ENCODE results near the gene IKZF2. TPM values are rescaled to one million over a fixed set of nuclear protein-coding genes. Genes with fewer than 3 reads are reported as not detected.

The IKZF2 gene
- total RNA-seq, 1 donor from 2014 or later, result 16.4 TPM

GRCh38 chr2:213010106-213010779 lies 141.2 kb downstream of the IKZF2 start:
- Histone ChIP-seq H3K9me3 (no peaks in the 10 kb centered on the region), H3K4me3 (no peak overlapping the region), H3K36me3 (peaks cover 5% of the 10 kb centered on the region), H3K27me3 (no peaks in the 10 kb centered on the region), H3K27ac (no peak overlapping the region), H3K4me1 (no peaks in the 10 kb centered on the region)
- TF ChIP-seq CTCF (IDR thresholded peaks at IDR 0.05), result no peak
- intact Hi-C loops (cut with DNase I), result no loop called here
- DNase-seq (no peak), ATAC-seq (no peak)

GRCh38 chr2:213007290-213007838 lies 144.0 kb downstream of the IKZF2 start:
- no peak for TF ChIP-seq CTCF (IDR thresholded peaks at IDR 0.05)
- H3K27me3 ChIP-seq, result no peaks in the 10 kb centered on the region
- H3K4me1 ChIP-seq, result no peaks in the 10 kb centered on the region
- no peak for ATAC-seq
- H3K27ac ChIP-seq, result no peak overlapping the region
- H3K9me3 ChIP-seq, result no peaks in the 10 kb centered on the region
- intact Hi-C loops (cut with DNase I), result no loop called here
- no peak overlapping the region for H3K4me3 ChIP-seq
- no peak for DNase-seq
- peaks cover 5% of the 10 kb centered on the region for H3K36me3 ChIP-seq

GRCh38 chr2:213004197-213004821 lies 147.1 kb downstream of the IKZF2 start:
- intact Hi-C loops (cut with DNase I), result no loop called here

GRCh38 chr2:213002383-213002782 lies 149.0 kb downstream of the IKZF2 start:
- Histone ChIP-seq H3K9me3 (no peaks in the 10 kb centered on the region), H3K4me3 (no peak overlapping the region), H3K36me3 (no peaks in the 10 kb centered on the region), H3K27me3 (no peaks in the 10 kb centered on the region), H3K27ac (no peak overlapping the region), H3K4me1 (no peaks in the 10 kb centered on the region)
- intact Hi-C loops (cut with DNase I), result no loop called here
- no peak for ATAC-seq
- no peak for DNase-seq
- TF ChIP-seq CTCF (IDR thresholded peaks at IDR 0.05), result no peak

More at GRCh38 chr2:213004197-213004821, 147.1 kb downstream of the IKZF2 start:
- no peaks in the 10 kb centered on the region for H3K9me3 ChIP-seq
- no peaks in the 10 kb centered on the region for H3K4me1 ChIP-seq
- no peak for TF ChIP-seq CTCF (IDR thresholded peaks at IDR 0.05)
- H3K36me3 ChIP-seq, result no peaks in the 10 kb centered on the region
- no peak overlapping the region for H3K27ac ChIP-seq
- no peak for DNase-seq
- no peaks in the 10 kb centered on the region for H3K27me3 ChIP-seq
- H3K4me3 ChIP-seq, result no peak overlapping the region
- no peak for ATAC-seq

- no peaks in the 10 kb centered on the region for H3K27me3 ChIP-seq
- no peaks in the 10 kb centered on the region for H3K36me3 ChIP-seq
- H3K4me1 ChIP-seq, result no peaks in the 10 kb centered on the region
- no peak overlapping the region for H3K27ac ChIP-seq
- TF ChIP-seq CTCF (IDR thresholded peaks at IDR 0.05), result no peak
- H3K4me3 ChIP-seq, result no peak overlapping the region
- ATAC-seq (no peak), DNase-seq (no peak)
- no peaks in the 10 kb centered on the region for H3K9me3 ChIP-seq
- intact Hi-C loops (cut with DNase I), result no loop called here
Measured at GRCh38 chr2:213001297-213001910, 150.0 kb downstream of the IKZF2 start.

Data from upper lobe of right lung (tissue), 1 donor.